ENCODE data around the gene FUT2.

DNA sequence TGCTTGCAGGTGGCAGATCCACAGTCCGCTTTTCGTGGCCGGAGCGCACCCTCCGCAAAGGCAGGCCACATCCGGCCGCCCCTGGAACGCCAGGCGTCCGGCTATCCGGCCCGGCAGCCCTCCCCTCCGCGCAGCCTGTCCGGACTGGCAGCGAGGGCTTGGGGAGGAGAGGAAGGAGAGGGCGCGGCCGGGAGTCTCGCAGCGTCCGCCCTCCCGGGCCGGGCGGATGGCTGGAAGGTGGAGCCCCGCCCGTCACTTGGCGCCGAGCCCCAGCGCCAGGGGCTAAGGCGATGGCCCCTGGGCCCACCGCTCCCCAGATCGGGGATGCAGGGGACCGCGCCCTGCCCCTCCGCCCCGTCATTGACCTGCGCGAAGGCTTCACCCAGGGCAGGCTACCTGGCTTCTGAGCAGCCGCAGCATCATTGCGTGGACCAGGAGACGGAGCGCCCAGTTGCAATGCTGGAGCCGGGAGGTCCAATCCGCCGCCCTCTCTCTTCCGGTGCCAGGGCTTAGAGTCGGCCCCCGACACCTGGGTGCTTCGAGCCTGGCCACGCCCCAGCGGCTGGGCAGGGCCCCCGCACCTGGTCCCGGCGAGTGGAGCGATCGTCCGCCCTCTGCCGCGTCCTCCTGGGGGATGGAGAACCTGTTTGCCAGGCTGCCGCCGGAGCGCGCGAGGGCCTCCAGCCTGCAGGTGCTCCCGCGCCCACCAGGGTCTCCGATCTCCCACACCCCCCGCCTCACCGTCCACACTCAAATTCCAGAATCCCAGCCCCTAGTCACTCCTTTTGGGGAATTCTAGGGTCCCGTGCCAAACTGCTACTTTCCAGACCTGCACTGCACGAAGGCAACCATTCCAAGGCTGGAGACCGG lies 57.0 kb downstream of the FUT2 start, which contains the start of gene FUT1:
- TF ChIP-seq CTCF (IDR thresholded peaks at IDR 0.05; ENCODE audit: poor library complexity, severe bottlenecking) (peak; percentile 51), EP300 (conservative IDR thresholded peaks at IDR 0.05; ENCODE audit: poor library complexity, severe bottlenecking) (no peak), POLR2AphosphoS5 (IDR thresholded peaks at IDR 0.05) (no peak), EZH2 (IDR thresholded peaks at IDR 0.05; ENCODE audit: borderline replicate concordance, insufficient read depth, low read length, poor library complexity, severe bottlenecking) (no peak)

Data from neural cell (in vitro differentiated cells).